Measurements from ENCODE around the gene ITGA6.

ITGA6 gene

GRCh38 chr2:172470958-172471922 lies 43.9 kb downstream of the ITGA6 start:
- TF ChIP-seq CTCF (IDR thresholded peaks at IDR 0.05; ENCODE audit: low read length, missing control alignments) = no peak
- H3K4me3 ChIP-seq (replicated peaks; ENCODE audit: low read depth, low read length) = no peak overlapping the region
- DNase-seq (ENCODE audit: low read depth) = no peak

- H3K4me3 ChIP-seq (replicated peaks; ENCODE audit: low read depth, low read length) = no peak overlapping the region
- no peak for TF ChIP-seq CTCF (IDR thresholded peaks at IDR 0.05; ENCODE audit: low read length, missing control alignments)
- no peak for DNase-seq (ENCODE audit: low read depth)
These were observed 45.2 kb downstream of the ITGA6 start for GRCh38 chr2:172472446-172473033.

- no peak overlapping the region for H3K4me3 ChIP-seq (replicated peaks; ENCODE audit: low read depth, low read length)
- TF ChIP-seq CTCF (IDR thresholded peaks at IDR 0.05; ENCODE audit: low read length, missing control alignments) = no peak
- no peak for DNase-seq (ENCODE audit: low read depth)
These were observed 45.8 kb downstream of the ITGA6 start for GRCh38 chr2:172473167-172473566.

- TF ChIP-seq CTCF (IDR thresholded peaks at IDR 0.05; ENCODE audit: low read length, missing control alignments) = no peak
- H3K4me3 ChIP-seq (replicated peaks; ENCODE audit: low read depth, low read length) = no peak overlapping the region
- DNase-seq (ENCODE audit: low read depth) = no peak
These were observed 51.0 kb downstream of the ITGA6 start for GRCh38 chr2:172478353-172478752.

- peak; percentile 33 for DNase-seq (ENCODE audit: low read depth)
- H3K4me3 ChIP-seq (replicated peaks; ENCODE audit: low read depth, low read length) = no peak overlapping the region
- TF ChIP-seq CTCF (IDR thresholded peaks at IDR 0.05; ENCODE audit: low read length, missing control alignments) = no peak
These were observed 53.2 kb downstream of the ITGA6 start for GRCh38 chr2:172480301-172481218.

GRCh38 chr2:172481507-172482262 lies 54.3 kb downstream of the ITGA6 start:
- H3K4me3 ChIP-seq (replicated peaks; ENCODE audit: low read depth, low read length) = no peak overlapping the region
- DNase-seq (ENCODE audit: low read depth) = no peak
- no peak for TF ChIP-seq CTCF (IDR thresholded peaks at IDR 0.05; ENCODE audit: low read length, missing control alignments)
